GM19035 (cell line): ENCODE results near the gene MAP2K5.

Experiments
- ATAC-seq: cut with Tn5 transposase; IDR thresholded peaks from one replicate; pipeline ENCODE4 v1.9.1; 2021; ENCODE audit not compliant: unreplicated experiment

Gene MAP2K5

DNA sequence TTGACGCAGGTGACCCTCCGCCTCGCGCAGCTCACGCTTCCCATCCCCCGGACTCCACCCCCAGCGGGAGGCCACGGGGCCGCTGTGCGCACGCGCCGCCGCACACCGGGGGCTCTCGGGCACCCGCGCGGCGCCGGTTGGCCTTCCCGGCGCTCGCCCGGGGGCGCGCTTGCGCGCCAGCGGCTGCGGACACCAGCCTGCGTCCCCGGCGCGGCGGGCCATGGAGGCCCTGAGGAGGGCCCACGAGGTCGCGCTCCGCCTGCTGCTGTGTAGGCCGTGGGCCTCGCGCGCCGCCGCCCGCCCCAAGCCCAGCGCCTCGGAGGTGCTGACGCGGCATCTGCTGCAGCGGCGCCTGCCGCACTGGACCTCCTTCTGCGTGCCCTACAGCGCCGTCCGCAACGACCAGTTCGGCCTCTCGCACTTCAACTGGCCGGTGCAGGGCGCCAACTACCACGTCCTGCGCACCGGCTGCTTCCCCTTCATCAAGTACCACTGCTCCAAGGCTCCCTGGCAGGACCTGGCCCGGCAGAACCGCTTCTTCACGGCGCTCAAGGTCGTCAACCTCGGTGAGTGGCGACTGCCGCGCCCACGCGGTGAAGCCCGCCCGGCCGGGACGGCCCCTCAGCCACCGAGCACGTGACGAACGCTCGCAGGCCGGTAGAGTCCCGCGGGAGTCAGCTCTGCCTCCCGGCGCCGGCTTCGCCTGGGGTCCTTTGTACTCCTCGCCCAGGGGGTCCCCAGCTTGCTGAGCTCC is 21.3 kb upstream of the MAP2K5 start, which contains the start of gene C15orf61:
TSS of gene C15orf61 (plus strand) at position 103 of the 754 bp plus-strand sequence. CDS start at position 221, 118 bp downstream.
- peak; percentile 80 for ATAC-seq

DNA sequence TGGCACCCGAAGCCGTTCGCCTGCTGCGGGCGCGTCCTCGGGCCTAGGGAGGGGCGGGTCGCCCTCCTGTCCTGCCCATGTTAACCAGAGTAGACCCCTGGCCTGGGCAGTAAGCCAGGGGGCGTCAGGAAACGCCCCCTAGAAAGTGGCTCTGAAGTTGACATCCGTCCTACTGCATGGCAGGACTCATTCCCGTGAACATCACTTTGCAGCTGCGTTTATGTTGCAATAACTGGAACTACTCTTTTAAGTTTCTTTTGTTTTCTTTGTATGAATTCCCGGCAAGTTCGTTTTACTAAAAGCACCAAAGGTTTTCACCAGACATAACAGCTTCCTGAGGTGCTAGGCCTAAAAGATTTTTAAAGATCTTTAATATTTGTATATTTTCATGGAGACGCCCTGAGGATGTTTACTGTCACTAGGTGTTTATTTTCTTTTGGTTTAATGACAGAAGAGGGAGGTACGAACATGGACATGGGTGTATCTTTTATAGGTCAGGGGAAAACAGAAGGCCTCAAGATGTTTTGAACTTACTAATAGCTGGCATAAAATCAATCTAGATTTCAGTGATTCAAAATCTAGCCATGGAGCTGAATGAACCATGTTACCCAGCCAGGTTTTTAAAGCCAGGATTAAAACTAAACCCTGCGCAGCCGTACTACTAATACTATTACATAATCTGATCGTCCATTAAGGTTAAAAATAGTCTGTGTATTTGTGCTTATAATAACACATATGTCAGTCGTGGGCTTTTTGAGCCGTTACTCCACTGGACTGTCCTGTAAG is 20.5 kb upstream of the MAP2K5 start:
- ATAC-seq: no peak

DNA sequence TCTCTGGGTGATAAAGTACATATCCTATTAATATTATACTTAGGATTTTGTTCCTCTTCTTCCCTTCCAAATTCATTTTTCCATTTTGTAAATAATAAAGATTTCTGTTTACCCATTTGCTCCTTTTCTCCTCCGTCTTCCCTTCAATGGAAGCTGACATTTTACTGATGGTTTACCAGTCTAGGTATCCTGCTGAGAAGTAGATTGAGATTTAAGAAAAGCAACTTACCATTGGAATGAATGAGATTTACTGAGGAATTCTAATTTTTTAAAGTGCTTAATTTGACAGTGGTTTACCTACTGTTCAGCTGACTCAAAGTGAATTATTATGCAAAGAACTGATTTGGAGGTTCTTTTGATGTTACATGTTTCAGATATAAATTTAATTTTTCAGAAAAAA is 19.2 kb upstream of the MAP2K5 start:
- ATAC-seq: no peak

DNA sequence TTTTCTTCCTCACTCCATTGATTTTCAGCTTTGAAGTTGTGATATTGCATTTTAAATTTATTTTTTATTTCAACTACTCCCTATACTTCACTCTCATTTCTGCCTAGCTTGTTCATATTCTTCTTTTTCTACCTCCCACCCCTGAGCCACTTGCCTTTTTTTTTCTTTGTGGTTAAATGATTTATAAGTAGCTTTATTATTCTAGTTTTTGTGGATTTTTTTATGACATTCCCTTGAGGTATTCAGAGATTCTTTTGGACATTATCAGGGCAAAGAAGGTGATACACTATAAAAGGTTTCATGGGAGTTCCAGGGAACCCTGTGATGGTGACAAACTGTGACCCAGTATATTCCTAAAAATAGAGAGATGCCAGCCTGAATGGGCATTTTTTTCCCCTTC is 18.3 kb upstream of the MAP2K5 start:
- ATAC-seq: no peak

DNA sequence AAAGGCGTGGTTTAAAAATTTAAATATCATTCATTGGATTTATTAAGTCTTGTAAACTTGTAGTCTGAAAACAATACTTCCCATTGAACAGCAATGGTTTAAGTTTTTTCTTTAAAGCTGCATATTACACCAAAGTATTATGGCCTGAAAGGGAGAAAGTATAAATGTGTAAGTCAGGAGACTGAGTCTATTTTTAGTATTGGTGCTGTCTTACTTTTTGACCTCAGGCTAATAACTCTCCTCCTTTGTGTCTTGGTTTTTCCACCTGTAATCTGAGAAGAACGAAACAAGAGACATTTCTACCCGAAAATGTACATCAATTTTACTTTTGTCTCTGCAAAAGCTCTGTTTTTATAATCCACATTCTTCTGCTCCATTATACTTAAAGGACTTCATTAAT is 14.0 kb upstream of the MAP2K5 start:
- ATAC-seq: no peak

DNA sequence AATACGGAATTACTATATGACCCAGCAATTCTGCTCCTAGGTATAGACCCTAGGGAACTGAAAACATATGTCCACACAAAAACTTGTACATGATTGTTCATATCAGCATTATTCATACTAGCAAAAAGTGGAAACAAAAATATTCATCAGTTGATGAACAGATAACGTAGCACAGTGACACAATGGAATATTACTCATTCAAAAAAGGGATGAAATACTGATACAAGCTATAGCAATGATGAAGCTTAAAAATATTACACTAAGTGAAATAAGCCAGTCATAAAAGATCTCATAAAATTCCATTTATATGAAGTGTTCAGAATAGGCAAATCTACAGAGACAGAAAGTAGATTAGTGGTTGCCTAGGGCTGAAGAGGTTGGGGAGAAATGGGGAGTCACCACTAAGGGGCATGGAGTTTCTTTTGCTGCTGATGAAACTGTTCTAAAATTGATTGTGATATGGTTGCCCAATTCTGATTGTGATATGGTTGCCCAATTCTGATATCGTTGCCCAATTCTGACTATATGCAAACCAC is 11.1 kb upstream of the MAP2K5 start:
- ATAC-seq: no peak

DNA sequence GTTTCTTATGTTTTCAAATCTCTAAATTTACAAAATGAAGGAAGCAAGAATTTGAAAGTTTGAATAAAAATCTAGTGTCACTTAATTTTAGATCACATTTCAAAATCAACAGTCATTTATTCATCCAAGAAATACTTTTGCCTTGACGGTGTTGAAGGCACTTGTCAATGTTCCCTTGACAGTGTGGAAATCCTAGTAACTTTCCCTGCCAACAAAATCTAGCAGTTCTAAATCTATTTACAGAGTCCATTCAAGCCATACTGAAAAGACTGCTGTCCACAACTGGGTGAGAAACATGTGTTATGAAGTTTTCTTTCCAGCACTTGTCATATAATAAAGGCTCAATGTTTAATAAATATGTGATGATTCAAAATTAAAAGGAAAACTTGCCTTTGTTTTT is 8.6 kb upstream of the MAP2K5 start:
- no peak for ATAC-seq

DNA sequence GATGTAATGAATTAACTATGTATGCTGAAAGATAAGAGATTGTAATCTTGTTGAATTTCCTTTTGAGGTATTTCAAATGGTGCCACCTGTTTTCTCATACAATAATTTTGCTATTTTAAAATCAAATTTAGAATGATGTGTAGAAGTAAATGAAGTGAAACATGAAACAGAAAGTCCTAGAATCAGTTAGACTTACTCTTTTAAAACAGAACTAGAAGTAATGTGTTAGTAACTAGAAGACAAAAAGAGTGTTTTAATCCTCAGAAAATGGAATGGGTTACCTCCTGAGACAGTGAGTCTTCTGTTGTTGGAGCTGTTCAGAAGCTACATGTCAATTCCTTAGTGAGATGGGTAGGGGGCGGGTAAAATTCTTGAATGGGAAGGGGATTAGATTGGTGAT is 8.1 kb upstream of the MAP2K5 start:
- ATAC-seq: no peak

DNA sequence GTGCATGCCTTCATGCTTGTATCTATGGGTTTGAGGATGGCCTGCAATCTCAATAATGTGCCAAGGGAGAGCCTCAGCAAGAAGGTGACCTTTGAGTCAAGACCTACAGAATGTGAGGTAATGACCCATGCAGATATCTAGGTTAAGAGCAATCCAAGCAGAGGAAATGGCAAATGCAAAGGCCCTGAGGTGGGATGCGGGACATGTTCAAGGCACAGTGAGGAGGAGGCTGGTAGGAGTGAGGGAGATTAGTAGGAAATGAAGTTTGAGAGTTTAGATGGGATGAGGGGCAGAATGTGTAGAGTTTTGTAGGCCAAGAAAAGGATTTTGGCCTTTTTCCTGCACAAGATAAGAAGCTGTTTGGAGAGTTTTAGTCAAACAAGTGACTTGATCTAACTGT is 4.7 kb upstream of the MAP2K5 start:
- ATAC-seq: no peak

DNA sequence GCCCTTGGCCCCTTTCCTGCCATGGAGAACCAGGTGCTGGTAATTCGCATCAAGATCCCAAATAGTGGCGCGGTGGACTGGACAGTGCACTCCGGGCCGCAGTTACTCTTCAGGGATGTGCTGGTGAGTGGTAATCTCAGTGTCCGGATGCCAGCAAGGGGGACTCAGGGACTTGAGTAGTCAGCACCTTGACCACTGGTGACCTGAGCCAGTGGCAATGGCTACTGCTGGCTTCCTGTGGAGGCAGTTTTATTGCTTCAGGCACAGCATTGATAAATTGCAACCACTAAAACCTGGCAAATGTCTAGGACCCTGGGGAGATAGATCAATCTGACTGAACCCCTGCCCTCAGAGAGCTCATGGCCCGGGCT is 830 bp downstream of the MAP2K5 start:
- no peak for ATAC-seq

DNA sequence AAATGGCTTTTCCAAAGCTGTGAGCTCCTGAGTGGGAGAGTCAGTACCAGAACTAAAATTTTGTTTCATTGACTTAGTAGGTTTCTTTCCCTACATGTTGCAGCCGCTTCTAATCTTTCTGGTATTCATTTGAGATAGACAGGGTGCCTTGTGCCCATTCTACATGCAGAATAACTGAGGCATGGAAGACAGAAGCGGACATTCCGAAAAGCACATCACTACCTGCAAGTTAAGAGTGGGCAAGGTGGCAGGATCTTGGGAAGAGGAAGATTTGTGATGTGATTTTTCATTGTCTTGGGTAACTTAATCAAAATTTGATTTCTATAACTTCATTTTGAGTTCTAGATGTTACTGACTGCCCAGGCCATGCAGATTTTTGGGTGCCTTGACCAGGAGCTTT is 2.0 kb downstream of the MAP2K5 start:
- no peak for ATAC-seq

DNA sequence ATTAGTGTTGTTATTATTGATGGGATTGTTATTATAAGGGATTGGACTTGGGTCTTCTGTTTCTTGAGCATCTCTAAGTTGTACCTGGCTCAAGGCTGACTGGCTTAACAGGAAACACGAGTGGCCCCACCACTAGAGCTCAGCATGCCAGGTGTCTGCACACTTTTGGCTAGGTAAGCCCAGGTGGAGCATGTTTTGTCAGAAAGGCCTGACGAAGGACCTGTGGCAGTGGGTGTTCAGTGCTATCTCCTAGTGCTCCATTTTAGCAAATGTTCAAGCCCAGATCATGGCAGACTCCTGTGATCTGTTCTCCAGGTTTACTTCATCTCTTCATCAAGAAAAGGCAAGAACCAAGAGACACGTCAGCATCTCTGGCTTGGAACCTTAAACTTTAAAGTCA is 3.4 kb downstream of the MAP2K5 start:
- ATAC-seq: no peak

DNA sequence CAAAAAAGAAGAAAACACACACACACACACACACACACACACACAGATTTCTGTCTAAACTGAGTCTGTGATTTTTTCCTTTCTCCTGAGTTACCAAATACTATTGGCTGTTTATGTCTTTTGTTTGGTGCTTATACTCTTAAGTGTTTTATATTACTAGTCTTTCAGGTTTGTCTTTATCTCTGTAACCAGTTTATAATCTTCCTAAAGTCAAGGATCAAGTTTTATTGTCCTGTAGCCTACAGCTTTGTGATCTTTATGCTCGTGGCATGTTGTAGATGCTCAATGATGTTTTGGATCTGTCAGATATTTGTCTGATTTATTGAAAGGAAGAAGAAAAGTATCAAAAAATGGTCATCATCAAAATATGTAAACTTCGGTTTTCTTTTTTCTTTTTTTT is 4.6 kb downstream of the MAP2K5 start:
- no peak for ATAC-seq

DNA sequence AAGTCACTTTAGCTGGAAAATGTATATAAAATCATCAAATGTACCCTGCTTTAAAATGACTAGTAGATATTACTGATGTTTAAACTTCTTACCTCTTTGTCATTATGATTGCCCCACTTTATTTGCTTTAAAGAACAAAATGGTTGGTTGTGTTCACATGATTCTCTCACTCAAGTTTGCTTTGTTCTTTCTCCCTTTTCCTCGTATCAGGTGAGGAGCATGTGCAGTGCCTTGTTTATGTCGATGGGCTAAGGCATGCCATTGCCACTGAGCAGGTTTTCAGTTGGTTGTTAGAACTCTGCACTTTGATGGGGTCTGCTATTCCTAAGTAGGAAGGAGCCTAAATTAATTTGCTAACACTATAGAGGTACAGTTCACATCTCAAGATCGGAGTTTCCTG is 5.3 kb downstream of the MAP2K5 start:
- ATAC-seq: no peak

DNA sequence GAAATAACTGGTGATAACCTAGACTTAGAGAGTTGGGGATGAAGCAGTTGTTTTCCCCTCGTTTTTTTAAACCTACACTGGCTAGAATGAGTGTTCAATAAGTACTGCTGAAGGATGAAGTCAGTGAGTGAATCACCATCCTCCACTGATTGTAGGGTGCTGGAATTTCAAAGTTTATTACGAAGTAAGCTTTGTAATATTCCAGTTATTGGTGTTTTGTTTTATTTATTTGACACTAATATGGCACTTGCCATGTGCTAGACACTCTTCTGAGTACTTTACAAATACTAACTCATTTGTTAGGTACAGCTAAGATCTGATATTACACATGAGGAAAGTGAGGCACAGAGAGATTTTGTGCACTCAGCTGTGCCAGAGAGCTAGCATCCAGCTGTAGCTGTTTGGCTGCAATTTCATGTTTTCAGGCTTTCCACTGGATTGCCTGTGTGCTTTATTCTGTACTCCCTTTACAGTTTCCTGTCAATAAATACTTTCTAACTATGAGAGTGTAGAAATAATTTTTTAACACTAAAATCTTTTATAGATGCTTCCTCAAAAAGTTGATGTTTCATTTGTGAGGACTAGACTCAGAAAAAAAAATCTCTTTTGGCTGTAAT is 5.8 kb downstream of the MAP2K5 start:
- no peak for ATAC-seq

DNA sequence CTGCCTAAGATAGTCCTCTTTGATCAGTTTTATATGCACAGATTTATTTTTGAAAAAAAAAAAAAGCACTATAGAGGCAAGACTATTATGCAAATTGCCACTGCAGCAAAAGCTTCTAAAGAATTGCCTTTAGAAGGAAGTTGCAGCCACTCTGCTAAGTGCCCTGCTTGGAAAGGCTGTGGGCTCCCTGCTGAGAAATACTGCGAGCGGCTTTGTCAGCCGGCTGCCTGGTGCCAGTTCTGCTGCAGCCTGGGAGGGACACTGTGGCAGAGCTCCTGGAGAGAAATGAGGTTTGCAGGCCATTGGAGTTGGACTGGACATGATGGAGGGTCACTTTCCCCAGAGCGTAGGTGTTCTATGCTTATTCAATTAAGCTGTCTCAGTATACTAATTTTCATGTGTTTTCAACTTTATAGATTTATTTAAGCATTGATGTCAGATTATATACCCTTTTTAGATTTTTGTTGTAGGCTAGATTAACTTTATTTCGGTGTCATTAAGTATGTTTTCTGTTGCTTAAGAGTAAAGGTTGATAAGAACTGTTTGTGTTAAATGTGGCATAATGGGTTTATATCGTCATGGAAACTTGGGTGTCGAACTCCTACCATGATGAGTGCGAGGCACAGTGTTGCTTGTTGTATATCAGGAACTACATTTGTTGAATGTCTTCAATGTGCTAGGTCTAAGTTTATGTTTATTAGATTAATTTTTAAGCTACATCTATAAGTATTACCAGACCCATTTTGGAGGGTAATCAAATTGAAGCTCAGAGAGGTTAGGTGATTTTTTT is 6.6 kb downstream of the MAP2K5 start:
- ATAC-seq: no peak

DNA sequence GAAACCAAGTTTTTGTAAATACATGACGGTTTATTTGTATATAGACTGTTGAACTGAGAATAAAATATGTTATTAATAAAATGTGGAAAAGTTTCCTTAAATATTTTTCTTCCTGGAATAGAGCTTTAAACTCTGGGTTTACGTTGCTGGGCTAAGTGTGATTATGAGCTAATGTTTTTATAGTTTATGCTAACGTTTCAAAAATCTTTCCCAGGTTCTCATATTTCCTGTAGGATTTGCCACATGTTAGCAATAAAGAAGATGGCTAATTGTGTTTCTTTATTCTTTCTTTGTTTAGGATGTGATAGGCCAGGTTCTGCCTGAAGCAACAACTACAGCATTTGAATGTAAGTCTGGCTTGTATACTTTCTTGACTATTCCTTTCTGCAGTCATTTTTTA is 7.2 kb downstream of the MAP2K5 start:
- no peak for ATAC-seq

DNA sequence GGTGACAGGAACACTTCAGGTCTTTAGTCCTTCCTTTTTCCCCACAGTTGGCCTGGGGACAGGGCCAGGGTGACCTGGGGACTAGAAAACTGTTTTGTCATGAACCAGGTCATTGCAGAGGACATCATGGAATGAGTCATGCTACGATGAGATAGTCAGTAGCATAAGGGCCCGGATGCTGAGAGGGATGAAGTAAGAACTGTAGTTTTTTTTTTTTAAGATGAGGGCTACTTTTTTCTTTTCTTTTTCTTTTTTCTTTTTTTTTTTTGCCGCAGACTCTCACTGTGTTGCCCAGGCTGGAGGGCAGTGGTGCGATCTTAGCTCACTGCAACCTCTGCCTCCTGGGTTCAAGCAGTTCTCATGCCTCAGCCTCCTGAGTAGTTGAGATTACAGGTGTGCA is 8.0 kb downstream of the MAP2K5 start:
- ATAC-seq: no peak

DNA sequence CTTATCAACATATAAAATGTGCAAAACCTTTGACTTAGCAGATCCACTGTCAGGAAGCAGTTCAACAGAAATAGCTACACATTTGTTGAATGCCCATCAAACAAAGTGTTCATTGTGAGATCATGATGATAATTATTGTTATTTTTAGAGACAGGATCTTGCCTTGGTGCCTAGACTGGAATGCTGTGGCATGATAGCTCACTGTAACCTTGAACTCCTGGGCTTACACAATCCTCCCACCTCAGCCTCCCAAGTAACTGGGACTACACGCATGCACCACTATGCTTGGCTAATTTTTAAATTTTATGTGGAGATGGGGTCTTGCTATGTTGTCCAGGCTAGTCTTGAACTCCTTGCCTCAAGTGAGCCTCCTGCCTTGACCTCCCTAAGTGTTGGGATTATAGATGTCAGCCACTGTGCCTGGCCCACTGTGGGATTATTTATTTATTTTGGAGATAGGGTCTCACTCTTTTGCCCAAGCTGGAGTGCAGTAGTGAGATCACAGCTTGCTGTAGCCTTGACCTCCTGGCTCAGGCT is 8.8 kb downstream of the MAP2K5 start:
- ATAC-seq: no peak

DNA sequence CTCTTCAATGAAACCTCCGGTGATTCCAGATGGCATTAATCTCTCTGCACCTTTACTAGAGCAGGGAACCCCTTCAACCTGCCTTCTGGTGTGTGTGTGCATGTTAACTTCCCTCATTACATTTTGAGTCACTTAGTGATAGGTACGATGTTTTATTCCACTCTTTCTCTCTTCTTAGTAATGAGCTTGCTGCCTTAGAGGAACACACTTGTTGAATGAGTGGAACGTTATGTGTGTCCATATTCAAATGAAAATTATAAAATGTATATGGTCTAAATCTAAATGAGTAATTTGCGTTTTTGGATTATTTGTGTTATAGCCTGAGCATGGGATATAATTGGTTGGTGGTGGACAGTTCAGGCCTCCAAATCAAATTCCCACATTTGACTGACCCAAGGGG is 12.1 kb downstream of the MAP2K5 start:
- ATAC-seq: no peak
